GM12801 (cell line): ENCODE results near the gene ENPP6.

Source experiments
- TF ChIP-seq, protein P1 (sequence below): IDR thresholded peaks from one replicate; pipeline ENCODE4 v1.5.1; 2011; ENCODE audit warnings: control low read depth; ENCODE audit not compliant: insufficient read length; ENCODE audit errors: extremely low read depth

The ENPP6 gene

DNA sequence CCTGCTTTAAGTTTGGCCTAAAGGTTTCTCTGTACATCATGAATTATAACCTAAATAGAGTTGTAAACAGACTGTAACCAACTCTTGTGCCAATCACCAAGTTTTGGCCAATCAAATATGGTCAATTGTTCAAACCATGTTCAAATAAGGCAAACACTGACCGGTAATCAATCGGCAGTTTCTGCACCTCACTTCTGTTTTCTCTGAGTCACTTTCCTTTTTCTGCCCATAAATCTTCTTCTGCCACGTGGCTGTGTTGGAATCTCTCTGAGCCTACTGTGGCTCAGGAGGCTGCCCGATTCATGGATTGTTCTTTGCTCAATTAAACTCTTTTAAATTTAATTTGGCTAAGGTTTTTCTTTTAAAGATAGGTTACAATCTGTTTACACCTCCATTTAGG, 16.5 kb upstream of the ENPP6 start:
- TF ChIP-seq, protein P1, sequence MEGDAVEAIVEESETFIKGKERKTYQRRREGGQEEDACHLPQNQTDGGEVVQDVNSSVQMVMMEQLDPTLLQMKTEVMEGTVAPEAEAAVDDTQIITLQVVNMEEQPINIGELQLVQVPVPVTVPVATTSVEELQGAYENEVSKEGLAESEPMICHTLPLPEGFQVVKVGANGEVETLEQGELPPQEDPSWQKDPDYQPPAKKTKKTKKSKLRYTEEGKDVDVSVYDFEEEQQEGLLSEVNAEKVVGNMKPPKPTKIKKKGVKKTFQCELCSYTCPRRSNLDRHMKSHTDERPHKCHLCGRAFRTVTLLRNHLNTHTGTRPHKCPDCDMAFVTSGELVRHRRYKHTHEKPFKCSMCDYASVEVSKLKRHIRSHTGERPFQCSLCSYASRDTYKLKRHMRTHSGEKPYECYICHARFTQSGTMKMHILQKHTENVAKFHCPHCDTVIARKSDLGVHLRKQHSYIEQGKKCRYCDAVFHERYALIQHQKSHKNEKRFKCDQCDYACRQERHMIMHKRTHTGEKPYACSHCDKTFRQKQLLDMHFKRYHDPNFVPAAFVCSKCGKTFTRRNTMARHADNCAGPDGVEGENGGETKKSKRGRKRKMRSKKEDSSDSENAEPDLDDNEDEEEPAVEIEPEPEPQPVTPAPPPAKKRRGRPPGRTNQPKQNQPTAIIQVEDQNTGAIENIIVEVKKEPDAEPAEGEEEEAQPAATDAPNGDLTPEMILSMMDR, result no peak

DNA sequence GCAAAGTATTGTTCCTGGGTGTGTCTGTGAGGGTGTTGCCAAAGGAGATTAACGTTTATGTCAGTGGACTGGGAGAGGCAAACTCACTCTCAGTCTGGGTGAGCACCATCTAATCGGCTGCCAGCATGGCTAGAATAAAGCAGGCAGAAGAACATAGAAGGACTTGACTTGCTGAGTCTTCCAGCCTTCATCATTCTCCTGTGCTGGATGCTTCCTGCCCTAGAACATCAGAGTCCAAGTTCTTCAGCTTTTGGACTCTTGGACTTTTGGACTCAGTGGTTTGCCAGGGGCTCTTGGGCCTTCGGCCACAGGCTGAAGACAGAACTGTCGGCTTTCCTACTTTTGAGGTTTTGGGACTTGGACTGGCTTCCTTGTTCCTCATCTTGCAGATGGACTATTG, 15.3 kb upstream of the ENPP6 start:
- TF ChIP-seq, protein P1, result no peak

DNA sequence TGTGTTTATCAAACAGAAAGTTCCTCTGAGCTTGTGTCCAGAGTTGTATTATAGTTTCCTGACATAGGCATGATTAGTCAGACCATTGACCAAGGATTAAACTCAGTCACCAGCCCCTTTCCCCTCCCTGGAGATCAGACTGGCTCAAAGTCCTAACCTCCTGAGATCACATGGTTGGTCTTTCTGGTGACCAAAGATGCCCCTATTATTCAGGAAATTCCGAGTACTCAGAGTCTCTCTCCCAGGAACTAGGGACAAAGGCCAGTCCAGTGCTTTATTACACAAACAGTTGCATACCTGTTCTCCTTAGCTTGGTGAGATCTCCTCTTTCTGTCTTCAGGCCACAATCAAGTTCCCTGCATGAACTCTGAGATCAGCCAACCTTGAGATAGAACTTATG, 14.5 kb upstream of the ENPP6 start:
- TF ChIP-seq, protein P1, result no peak

DNA sequence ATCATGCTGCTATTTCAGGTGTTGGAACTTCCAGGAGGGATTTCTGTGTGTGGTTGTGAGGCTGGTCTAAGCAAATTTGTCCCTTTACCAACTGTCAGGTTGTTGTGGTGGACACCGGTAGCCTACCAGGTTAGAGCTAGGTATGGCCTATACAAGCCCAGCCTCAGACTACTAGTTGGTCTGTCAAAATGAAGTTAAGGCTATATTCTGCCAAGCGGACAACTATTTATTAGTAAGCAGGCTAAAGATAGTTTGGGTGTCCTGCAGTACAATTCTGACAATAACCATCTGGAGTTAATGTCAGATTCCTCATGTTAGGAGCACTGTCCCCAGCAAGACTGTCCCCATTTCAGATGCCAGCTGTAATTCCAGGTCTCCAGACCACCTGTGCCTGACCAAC, 13.9 kb upstream of the ENPP6 start:
- TF ChIP-seq, protein P1, result no peak

DNA sequence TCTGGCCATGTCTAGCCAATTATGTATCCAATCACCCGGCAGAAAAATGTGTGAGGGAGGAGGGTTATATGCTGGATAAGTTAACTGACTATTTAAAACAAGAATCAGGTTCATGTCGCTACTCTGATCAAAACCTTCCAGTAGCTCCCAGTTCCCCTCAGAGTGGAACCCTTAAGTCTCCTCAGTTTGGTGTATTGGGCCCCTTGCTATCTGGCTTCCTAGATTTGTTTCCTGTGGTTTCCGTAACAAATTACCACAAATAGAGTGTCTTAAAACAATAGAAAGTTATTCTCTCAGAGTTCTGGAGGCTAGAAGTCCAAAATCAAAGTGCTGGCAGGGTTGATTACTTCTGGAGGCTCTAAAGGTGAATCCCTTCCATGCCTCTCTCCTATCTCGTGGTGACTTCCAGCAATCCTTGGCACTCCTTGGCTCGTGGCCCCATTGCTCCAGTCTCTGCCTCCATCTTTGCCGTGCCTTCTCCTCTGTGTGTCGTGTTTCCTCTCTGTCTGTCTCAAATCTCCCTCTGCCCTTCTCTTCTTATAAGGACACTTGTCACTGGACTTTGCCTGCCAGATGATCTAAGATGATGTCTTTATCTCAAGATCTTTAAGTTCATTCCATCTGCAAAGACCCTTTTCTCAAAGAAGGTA, 10.5 kb upstream of the ENPP6 start:
- TF ChIP-seq, protein P1, result no peak

DNA sequence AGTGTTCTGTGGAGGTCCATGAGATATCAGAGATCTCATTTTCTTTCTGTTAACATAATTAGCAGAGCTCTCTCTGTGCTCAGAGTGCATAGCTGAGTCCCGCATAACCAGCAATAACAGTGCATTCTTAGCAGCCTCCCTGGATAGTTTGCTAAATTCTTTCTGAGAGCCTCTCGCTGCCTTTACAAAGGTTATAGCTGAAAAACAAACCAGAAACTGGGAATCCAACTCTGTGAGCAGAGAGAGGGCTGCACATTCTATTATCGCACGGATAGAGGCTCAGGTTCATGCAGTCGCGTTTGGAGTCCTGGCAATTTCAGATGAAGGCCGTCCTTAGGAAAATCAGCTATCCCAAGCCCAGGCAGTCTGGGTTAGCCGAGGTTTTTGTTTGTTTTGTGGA, 1.2 kb downstream of the ENPP6 start:
- TF ChIP-seq, protein P1, result no peak

DNA sequence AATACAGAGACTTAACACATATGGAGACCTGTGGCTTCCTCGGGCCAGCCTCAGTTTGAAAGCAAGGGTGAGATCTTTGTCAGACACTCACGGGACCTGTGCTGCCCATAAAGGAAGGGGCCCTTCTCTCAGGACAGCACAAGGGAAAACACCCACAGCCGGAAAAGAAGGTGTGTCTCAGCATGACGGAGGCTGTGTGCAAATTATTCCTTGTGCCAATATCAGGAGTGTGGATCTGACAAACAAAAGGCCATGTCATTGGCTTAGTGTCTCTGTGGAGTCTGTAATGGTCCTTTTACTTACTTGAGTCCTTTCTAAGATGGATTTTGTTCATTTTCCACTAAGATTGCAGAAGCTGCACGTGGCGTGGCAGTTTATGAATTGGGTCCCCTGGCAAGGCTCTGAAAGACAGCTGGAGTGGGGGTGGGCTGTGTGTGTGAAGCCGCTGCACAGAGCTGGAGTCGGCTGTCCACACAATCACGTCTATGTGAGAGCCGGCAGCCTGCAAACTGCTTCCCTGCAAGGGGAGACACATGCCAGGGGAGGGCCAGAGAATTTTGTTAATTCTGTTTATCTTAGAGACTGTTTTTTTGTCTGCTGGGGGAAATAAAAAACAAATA, 1.9 kb downstream of the ENPP6 start:
- TF ChIP-seq, protein P1, result no peak
